ENCODE results near the gene CEMIP.

DNA sequence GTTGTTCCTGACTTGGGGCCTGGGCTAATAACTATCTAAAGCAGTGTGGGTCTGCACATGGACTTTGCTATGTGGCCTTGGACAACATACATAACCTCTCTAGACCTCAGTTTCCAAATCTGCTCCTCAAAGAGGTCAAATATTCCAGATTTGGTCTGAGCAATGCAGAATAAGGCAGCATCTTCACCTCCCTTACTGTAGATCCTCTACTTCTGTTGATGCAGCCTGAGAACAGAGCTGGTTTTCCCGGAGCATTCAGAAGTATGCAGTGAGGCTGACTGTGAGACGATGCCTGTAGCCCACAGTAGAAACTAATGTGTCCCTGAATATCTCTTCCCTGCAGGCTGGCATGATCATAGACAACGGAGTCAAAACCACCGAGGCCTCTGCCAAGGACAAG, 145.1 kb downstream of the CEMIP start:
- TF ChIP-seq, protein P1, sequence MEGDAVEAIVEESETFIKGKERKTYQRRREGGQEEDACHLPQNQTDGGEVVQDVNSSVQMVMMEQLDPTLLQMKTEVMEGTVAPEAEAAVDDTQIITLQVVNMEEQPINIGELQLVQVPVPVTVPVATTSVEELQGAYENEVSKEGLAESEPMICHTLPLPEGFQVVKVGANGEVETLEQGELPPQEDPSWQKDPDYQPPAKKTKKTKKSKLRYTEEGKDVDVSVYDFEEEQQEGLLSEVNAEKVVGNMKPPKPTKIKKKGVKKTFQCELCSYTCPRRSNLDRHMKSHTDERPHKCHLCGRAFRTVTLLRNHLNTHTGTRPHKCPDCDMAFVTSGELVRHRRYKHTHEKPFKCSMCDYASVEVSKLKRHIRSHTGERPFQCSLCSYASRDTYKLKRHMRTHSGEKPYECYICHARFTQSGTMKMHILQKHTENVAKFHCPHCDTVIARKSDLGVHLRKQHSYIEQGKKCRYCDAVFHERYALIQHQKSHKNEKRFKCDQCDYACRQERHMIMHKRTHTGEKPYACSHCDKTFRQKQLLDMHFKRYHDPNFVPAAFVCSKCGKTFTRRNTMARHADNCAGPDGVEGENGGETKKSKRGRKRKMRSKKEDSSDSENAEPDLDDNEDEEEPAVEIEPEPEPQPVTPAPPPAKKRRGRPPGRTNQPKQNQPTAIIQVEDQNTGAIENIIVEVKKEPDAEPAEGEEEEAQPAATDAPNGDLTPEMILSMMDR (conservative IDR thresholded peaks at IDR 0.05; ENCODE audit: low read depth, low read length) = no peak
- no peak for TF ChIP-seq EZH2 (IDR thresholded peaks at IDR 0.05; ENCODE audit: low read length, unreplicated experiment)
- TF ChIP-seq EZH2phosphoT487 (IDR thresholded peaks at IDR 0.05; ENCODE audit: borderline replicate concordance, low read length) = no peak

Data from PC-3 (cell line).